Heart left ventricle (tissue), 16 donors: ENCODE measurements around the gene C1orf159. TPM values are rescaled to one million over a fixed set of nuclear protein-coding genes. Genes with fewer than 3 reads are reported as not detected.

Source experiments
- ATAC-seq, 4 donors: fragments of 200-7000 bp; cut with Tn5 transposase; one replicate each; pipeline ENCODE4 v1.9.1; 2020 to 2022; ENCODE audit warnings: moderate library complexity in 4 of 4, mild to moderate bottlenecking in 3 of 4, moderate number of reproducible peaks in 1 of 4
- DNase-seq, 5 donors: peaks; one replicate each; pipeline ENCODE4 v3.0.0-alpha.2; 2020
- H3K27ac ChIP-seq, 12 donors: fragments of 200-600 bp; sonication (generic) in 4 of 12; one replicate each; pipeline versions ENCODE4 v1.5.0 to v1.8.0; 2016 to 2022; ENCODE audit warnings: mild to moderate bottlenecking in 2 of 12
- H3K27me3 ChIP-seq, 9 donors: fragments of 200-600 bp; sonication (generic) in 2 of 9; one replicate each; pipeline versions ENCODE4 v1.5.1 to v1.8.0; 2016 to 2022; ENCODE audit warnings: mild to moderate bottlenecking in 3 of 9
- H3K36me3 ChIP-seq, 9 donors: fragments of 200-600 bp; sonication (generic) in 2 of 9; one replicate each; pipeline versions ENCODE4 v1.5.0 to v1.8.0; 2018 to 2022; ENCODE audit warnings: mild to moderate bottlenecking in 2 of 9
- H3K4me1 ChIP-seq, 12 donors: fragments of 200-600 bp; sonication (generic) in 4 of 12; one replicate each; pipeline versions ENCODE4 v1.5.0 to v1.8.0; 2016 to 2022; ENCODE audit warnings: mild to moderate bottlenecking in 3 of 12
- H3K4me3 ChIP-seq, 12 donors: fragments of 200-600 bp; sonication (generic) in 4 of 12; one replicate each; pipeline versions ENCODE4 v1.5.0 to v1.8.0; 2017 to 2022; ENCODE audit warnings: mild to moderate bottlenecking in 9 of 12, moderate library complexity in 4 of 12
- H3K9me3 ChIP-seq, 12 donors: fragments of 200-600 bp; sonication (generic) in 4 of 12; one replicate each; pipeline versions ENCODE4 v1.5.0 to v1.8.0; 2016 to 2022; ENCODE audit warnings: mild to moderate bottlenecking in 1 of 12
- POLR2A ChIP-seq, 2 donors: fragments of 450-650 bp; IDR thresholded peaks; one replicate each; pipeline ENCODE4 v1.6.1; 2017; ENCODE audit warnings: antibody characterized with exemption in 2 of 2, mild to moderate bottlenecking in 2 of 2, moderate library complexity in 2 of 2
- WGBS, 4 donors: extraction: QIAGEN DNeasy Blood & Tissue Kit in 2 of 4; methylation state at CpG; one replicate each; pipeline versions ENCODE4 v1.1.5 to v1.1.7; 2013 to 2018; 5-methylcytosine and 5-hydroxymethylcytosine counted together
- intact Hi-C, 10 donors: fragments of 100-400 bp; cut with DNase I; formaldehyde crosslinking; loops; one replicate each; pipeline versions ENCODE4 v1.11.1 to v1.14.2; 2022
- polyA plus RNA-seq, 2 donors: library from polyadenylated mRNA; stranded (reverse); fragments of 200-250 nt; gene quantifications; one replicate each; pipeline ENCODE4 v1.2.3, GENCODE V29; 2013
- total RNA-seq, 9 donors: library from RNA; depleted of rRNA in 2 of 9; stranded (reverse); fragments of >200 nt in 2 of 9; fragmentation: NEBNext Ultra II Directional in 3 of 9; extraction: Animal tissue kit (Norgen Biotek cat#: 25700) in 3 of 9; gene quantifications; one replicate each; pipeline versions ENCODE4 v1.1.0 to v1.2.4, GENCODE V29; 2016 to 2023
- TF ChIP-seq, protein P1 (sequence below), 12 donors: fragments of 200-600 bp; sonication (generic) in 4 of 12; IDR thresholded peaks; one replicate each; pipeline versions ENCODE4 v1.5.0 to v1.8.0; 2018 to 2022; ENCODE audit warnings: antibody characterized with exemption in 12 of 12, mild to moderate bottlenecking in 5 of 12
- donor health status: ischemic (EF 13 %, LVEDD 7.1; RV severe dilation, severe dysfunction).
- donor health status: healthy with polysubstance abuse.
- donor health status: DM: no; HTN: yes; CAD: no.
- donor health status: DM: no; HTN: no; CAD: no.
- donor health status: ischemic (EF 25% LVEDD 6.9; RV normal size, moderate dysfunction).
- donor health status: ischemic (EF 25% LVEDD 5.7; RV mildly dilated, moderate dysfunction).
- donor health status: healthy.
- donor health status: DM: yes; HTN: yes; CAD: no.
- donor health status: ischemic (EF 35%, LVEDD 5.7; RV mildly dilated, moderate dysfunction).
- donor health status: nonischemic (EF 11% LVEDD 7.7; RV severe dilation, severe dysfunction).
- donor health status: DM: yes; HTN: yes; CAD: no.
- donor health status: PGD.
- donor health status: ischemic (EF 29% LVEDD 5.4; RV normal size, mild dysfunction).
- donor health status: nonischemic (EF 23%, LVEDD 6.1; RV moderate dilation, normal function).

C1orf159 gene
- total and polyA plus RNA-seq, 11 donors, result 3.7 to 7.2 (median 4.4) TPM

GRCh38 chr1:1090424-1091343, 25.2 kb downstream of the C1orf159 start:
- Histone ChIP-seq H3K4me3 (no peak overlapping the region), H3K4me1 (no peaks in the 10 kb centered on the region), H3K9me3 (no peaks in the 10 kb centered on the region), H3K27ac (no peak overlapping the region), H3K36me3 (no peaks in the 10 kb centered on the region), H3K27me3 (no peaks in the 10 kb centered on the region)
- 94 to 97% (median 96%) methylated on average over 32 to 45 of the region's 45 CpGs for WGBS, 4 donors
- TF ChIP-seq, protein P1, sequence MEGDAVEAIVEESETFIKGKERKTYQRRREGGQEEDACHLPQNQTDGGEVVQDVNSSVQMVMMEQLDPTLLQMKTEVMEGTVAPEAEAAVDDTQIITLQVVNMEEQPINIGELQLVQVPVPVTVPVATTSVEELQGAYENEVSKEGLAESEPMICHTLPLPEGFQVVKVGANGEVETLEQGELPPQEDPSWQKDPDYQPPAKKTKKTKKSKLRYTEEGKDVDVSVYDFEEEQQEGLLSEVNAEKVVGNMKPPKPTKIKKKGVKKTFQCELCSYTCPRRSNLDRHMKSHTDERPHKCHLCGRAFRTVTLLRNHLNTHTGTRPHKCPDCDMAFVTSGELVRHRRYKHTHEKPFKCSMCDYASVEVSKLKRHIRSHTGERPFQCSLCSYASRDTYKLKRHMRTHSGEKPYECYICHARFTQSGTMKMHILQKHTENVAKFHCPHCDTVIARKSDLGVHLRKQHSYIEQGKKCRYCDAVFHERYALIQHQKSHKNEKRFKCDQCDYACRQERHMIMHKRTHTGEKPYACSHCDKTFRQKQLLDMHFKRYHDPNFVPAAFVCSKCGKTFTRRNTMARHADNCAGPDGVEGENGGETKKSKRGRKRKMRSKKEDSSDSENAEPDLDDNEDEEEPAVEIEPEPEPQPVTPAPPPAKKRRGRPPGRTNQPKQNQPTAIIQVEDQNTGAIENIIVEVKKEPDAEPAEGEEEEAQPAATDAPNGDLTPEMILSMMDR (IDR thresholded peaks at IDR 0.05), result no peak
- no peak for TF ChIP-seq POLR2A (IDR thresholded peaks at IDR 0.05)
- ATAC-seq, result no peak
- intact Hi-C loops, result no loop called here
- peak in 2 of 5 donors; percentile 6 to 15 for DNase-seq

GRCh38 chr1:1089731-1090423, 26.0 kb downstream of the C1orf159 start:
- Histone ChIP-seq H3K27ac (no peak overlapping the region), H3K27me3 (no peaks in the 10 kb centered on the region), H3K4me3 (no peak overlapping the region), H3K36me3 (no peaks in the 10 kb centered on the region), H3K4me1 (no peaks in the 10 kb centered on the region), H3K9me3 (no peaks in the 10 kb centered on the region)
- intact Hi-C loops, result no loop called here
- ATAC-seq (no peak), DNase-seq (no peak)
- TF ChIP-seq, protein P1 (IDR thresholded peaks at IDR 0.05), result no peak
- no peak for TF ChIP-seq POLR2A (IDR thresholded peaks at IDR 0.05)
- 94 to 97% (median 95%) methylated on average over 12 to 22 of the region's 22 CpGs for WGBS, 4 donors

- no peak overlapping the region for H3K27ac ChIP-seq
- WGBS, 4 donors, result 91 to 95% (median 94%) methylated on average over 37 to 46 of the region's 46 CpGs
- no peaks in the 10 kb centered on the region for H3K9me3 ChIP-seq
- DNase-seq, result peak in 1 of 5 donors; percentile 4
- no peak overlapping the region for H3K4me3 ChIP-seq
- intact Hi-C loops, result no loop called here
- no peak for ATAC-seq
- H3K36me3 ChIP-seq, result no peaks in the 10 kb centered on the region
- no peaks in the 10 kb centered on the region for H3K27me3 ChIP-seq
- TF ChIP-seq, protein P1 (IDR thresholded peaks at IDR 0.05), result no peak
- no peak for TF ChIP-seq POLR2A (IDR thresholded peaks at IDR 0.05)
- H3K4me1 ChIP-seq, result no peaks in the 10 kb centered on the region
Observed at GRCh38 chr1:1088801-1089680, 26.8 kb downstream of the C1orf159 start.
